ENCODE results near the gene MTA1. TPM values are rescaled to one million over a fixed set of nuclear protein-coding genes. Genes with fewer than 3 reads are reported as not detected.
A peak's percentile ranks its signal among the peaks of the same experiment; 100 is the strongest.

The MTA1 gene
- total and polyA plus RNA-seq, 2 of the 8 experiments (the other 6 are each of a cell fraction or from before 2014, with no cell fraction given): 73.9 to 221 TPM

DNA sequence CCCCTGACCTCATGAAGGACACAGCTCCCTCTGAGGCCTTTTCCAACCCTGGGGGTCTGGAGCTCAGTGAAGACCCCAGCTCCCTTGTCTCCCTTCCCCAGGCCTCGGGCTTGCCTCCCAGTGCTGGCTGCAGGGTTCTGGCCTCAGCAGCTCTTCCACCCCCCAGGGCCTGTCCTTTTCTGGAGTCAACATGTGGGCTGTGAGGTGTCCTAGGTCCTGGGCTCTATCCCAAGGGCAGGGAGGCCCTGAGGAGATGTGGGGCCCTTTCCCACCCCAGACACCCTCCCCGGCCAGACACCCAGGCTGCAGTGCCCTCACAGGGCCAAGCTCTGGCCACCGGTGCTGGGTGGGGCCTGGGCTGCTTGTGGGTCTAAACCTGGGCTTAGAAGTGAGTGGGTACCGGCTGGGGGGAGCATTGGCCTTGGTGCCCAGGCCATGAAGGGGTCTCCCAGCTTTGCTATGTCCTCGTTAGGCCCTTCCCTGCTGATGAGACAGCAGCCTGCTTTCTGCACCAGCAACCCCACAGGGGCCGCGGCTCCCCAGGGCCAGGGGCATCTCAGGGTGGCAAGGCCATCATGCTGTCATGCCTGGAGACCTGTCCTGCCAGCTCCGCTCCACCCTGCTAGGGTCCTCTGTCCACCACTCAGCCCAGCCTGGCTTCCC is 52.3 kb downstream of the MTA1 start:
- 0 out of 2 replicates have a peak overlapping the region, but pooled peaks have one; percentile 35 for H2BK5ac ChIP-seq (ENCODE audit: low read depth, low read length)
- no peaks in the 10 kb centered on the region for H3K79me2 ChIP-seq (ENCODE audit: control insufficient read depth in 1 of 2, insufficient read depth in 2 of 2, low read length in 2 of 2)
- no peak overlapping the region for H3K9ac ChIP-seq (replicated peaks in 1 of 4; ENCODE audit: extremely low read depth in 1 of 4, low read depth in 3 of 4, low read length in 3 of 4)
- no peak overlapping the region for H3K23ac ChIP-seq (ENCODE audit: insufficient read length)
- peaks cover 0 to 29% (median 18%) of the 10 kb centered on the region in 4 experiments; a peak in 6 of 7 replicates for H3K4me1 ChIP-seq (replicated peaks in 1 of 4; ENCODE audit: control insufficient read depth in 3 of 4, insufficient read depth in 4 of 4, low read length in 3 of 4)
- ChIA-PET CTCF (ENCODE audit: partially characterized antibody) (interaction anchor here (0.6 to 5.3 kb wide), 28 partner anchors 10 to 1752 kb away, joined by 3 to 70 read pairs (median 4); partner anchors contain the start of gene CRIP1), POLR2A (ENCODE audit: partially characterized antibody) (interaction anchor here (0.9 to 2.1 kb wide), 6 partner anchors 9 to 57 kb away, joined by 3 to 6 read pairs (median 4); no protein-coding TSS in a partner anchor)
- H4K91ac ChIP-seq (replicated peaks; ENCODE audit: insufficient read length, low read length): no peak overlapping the region
- FAIRE-seq (no peak), DNase-seq (ENCODE audit: low read depth in 1 of 2, low spot score in 2 of 2) (no peak)
- H2BK12ac ChIP-seq (ENCODE audit: low read depth, low read length): no peak overlapping the region
- H3K18ac ChIP-seq (ENCODE audit: extremely low read depth, low read length): no peak overlapping the region
- H3K4me2 ChIP-seq (ENCODE audit: insufficient read depth in 1 of 2, low read depth in 2 of 2, low read length in 2 of 2): no peak overlapping the region
- no peaks in the 10 kb centered on the region for H3K9me3 ChIP-seq (ENCODE audit: insufficient read depth in 2 of 2, low read depth in 1 of 2, low read length in 1 of 2)
- H2AK5ac ChIP-seq (ENCODE audit: low read depth, low read length): no peak overlapping the region
- H3K23me2 ChIP-seq (ENCODE audit: low read depth, low read length): peaks cover 14% of the 10 kb centered on the region; the same call in 1 of the 2 replicates
- H4K8ac ChIP-seq (ENCODE audit: extremely low read depth, insufficient read depth, low read length): no peak overlapping the region; the same call in 1 of the 2 replicates
- no peak overlapping the region for H2AFZ ChIP-seq (ENCODE audit: low read length)
- H3K27ac ChIP-seq (ENCODE audit: low read depth, low read length): no peak overlapping the region
- no peak overlapping the region for H4K5ac ChIP-seq (ENCODE audit: insufficient read length, low read depth, low read length)
- H3K27me3 ChIP-seq (replicated peaks in 1 of 4; ENCODE audit: control insufficient read depth in 3 of 4, extremely low read depth in 1 of 4, insufficient read depth in 3 of 4, low read length in 3 of 4): peaks cover 20 to 29% (median 23%) of the 10 kb centered on the region in 4 experiments; a peak in 6 of 7 replicates
- TF ChIP-seq HDAC6 (IDR thresholded peaks at IDR 0.05; ENCODE audit: low read depth, low read length): no peak
- TF ChIP-seq NRF1 (IDR thresholded peaks at IDR 0.05; ENCODE audit: low read depth, low read length): no peak
- no peak for TF ChIP-seq TAF1 (IDR thresholded peaks at IDR 0.05; ENCODE audit: low read depth, low read length)
- TF ChIP-seq, protein P1, sequence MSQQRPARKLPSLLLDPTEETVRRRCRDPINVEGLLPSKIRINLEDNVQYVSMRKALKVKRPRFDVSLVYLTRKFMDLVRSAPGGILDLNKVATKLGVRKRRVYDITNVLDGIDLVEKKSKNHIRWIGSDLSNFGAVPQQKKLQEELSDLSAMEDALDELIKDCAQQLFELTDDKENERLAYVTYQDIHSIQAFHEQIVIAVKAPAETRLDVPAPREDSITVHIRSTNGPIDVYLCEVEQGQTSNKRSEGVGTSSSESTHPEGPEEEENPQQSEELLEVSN (IDR thresholded peaks at IDR 0.05): no peak
- no peak for TF ChIP-seq TAF7 (optimal IDR thresholded peaks at IDR 0.05; ENCODE audit: borderline replicate concordance, low read depth, low read length)
- H2BK15ac ChIP-seq (ENCODE audit: low read length): no peak overlapping the region
- no peaks in the 10 kb centered on the region for H3K79me1 ChIP-seq (ENCODE audit: low read depth, low read length)
- H3K56ac ChIP-seq (replicated peaks; ENCODE audit: insufficient read length, low read depth, low read length): no peak overlapping the region
- no peak overlapping the region for H2BK20ac ChIP-seq (ENCODE audit: low read length)
- no peak overlapping the region for H3K4me3 ChIP-seq (ENCODE audit: extremely low read depth in 1 of 4, insufficient read depth in 2 of 4, low read depth in 3 of 4, low read length in 4 of 4)
- H4K20me1 ChIP-seq (replicated peaks in 1 of 2; ENCODE audit: control insufficient read depth in 1 of 2, insufficient read depth in 2 of 2, low read length in 2 of 2): peaks cover 9 to 34% of the 10 kb centered on the region in 2 experiments
- H3K14ac ChIP-seq (ENCODE audit: insufficient read length): no peak overlapping the region
- no peak overlapping the region for H2BK120ac ChIP-seq (replicated peaks; ENCODE audit: low read depth, low read length)
- no peak overlapping the region for H3K4ac ChIP-seq (replicated peaks; ENCODE audit: insufficient read length, low read depth, low read length)
- 85% methylated on average over 8 of the region's 8 CpGs; no CpG with 5 or more reads in 1 of the 2 experiments for WGBS, 2 experiments (ENCODE audit: extremely low coverage in 1 of 2, insufficient coverage in 1 of 2, insufficient read length in 1 of 2, insufficient replicate concordance in 2 of 2, low coverage in 1 of 2, low lambda C conversion rate in 2 of 2, missing lambda C conversion rate in 1 of 2)
- H3K36me3 ChIP-seq (ENCODE audit: control insufficient read depth in 2 of 4, insufficient read depth in 4 of 4, low read length in 3 of 4): peaks cover 0 to 24% (median 3%) of the 10 kb centered on the region in 4 experiments; a peak in 5 of 8 replicates

Data from H1 (cell line).